ENCODE results near the gene GNB4.

- TF ChIP-seq CTCF (IDR thresholded peaks at IDR 0.05; ENCODE audit: borderline replicate concordance, extremely low read depth, low read length, poor library complexity, severe bottlenecking) (no peak), EZH2 (IDR thresholded peaks at IDR 0.05; ENCODE audit: borderline replicate concordance, low read depth, low read length, severe bottlenecking) (no peak)
Observed at GRCh38 chr3:179348325-179349013, 102.8 kb downstream of the GNB4 start.

All from DND-41 (cell line).